Measurements from ENCODE around the gene MYOM1.

DNA sequence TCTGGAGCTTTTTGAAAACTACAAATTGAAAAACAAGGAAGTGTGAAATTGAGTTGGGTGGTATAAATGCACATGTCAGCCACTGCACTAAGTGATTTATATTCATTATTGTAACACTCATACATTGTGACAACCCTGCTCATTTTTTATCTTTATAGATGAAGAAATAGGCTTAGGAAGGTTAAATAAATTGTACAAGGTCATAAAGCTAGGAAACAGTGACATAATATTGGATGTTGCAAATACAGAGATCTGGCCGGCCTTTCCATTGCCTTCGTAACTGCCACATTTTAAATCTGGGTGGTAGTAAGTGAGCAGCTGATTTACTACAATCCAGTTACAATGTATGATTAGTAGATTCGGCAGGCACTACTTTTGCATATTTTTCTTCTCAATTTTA lies 130.2 kb downstream of the MYOM1 start:
- TF ChIP-seq POLR2A (IDR thresholded peaks at IDR 0.05; ENCODE audit: low read length) (no peak), GATA1 (IDR thresholded peaks at IDR 0.05; ENCODE audit: low read depth, low read length) (no peak)
